Measurements from ENCODE around the gene DHRSX.

- no peak for TF ChIP-seq GATA2 (IDR thresholded peaks at IDR 0.05; ENCODE audit: low read depth, low read length)
- TF ChIP-seq GATA3 (IDR thresholded peaks at IDR 0.05; ENCODE audit: low read depth, low read length): no peak
Measured at GRCh38 chrX:2282490-2283090, 218.2 kb downstream of the DHRSX start.

All from SH-SY5Y (cell line).